Hematopoietic multipotent progenitor cell treated with erythropoietin and hydrocortisone succinate and interleukin-3 and kit ligand, for 8 days (in vitro differentiated cells): ENCODE results near the gene TMEM163.
"Not testable (repeated sequence)": the region's sequence is repeated elsewhere in the genome, so short reads cannot be mapped to it uniquely, and the experiment has no call there.

Experiments used
- DNase-seq: peaks from one replicate; pipeline ENCODE4 v3.0.0-alpha.2; 2015

TMEM163 gene

DNA sequence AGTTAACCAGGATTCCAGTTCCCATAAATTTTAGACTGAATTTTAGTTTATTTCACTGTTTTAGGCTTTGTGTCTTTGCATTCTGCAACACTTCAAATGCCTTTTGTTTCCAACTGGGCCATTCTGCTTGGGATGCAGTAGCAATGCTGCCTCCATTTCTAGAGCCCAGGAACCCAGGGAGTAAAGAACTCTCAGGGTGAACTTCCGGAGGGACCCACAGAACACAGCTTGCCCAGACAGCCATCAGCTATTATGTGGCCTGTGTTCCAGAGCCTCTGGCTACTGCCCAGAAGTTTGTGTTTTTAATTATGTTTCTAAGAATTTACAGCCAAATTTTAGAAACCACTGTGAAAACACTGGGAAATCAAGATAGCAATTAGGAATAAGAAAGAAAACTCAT is 145.1 kb downstream of the TMEM163 start:
- no peak for DNase-seq

DNA sequence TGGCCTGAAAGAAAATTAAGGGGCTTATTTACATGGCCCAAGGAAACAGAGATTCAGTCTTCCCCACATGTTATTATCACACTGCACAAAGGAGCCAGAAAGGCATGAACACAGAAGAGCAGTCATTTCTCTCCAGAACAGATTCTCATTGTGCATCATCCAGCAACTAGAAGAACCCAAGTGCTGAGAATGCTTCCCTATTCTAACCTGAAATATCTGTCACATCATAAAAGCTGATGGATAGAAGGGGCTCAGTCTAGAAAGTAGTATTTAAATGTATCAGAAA is 145.8 kb downstream of the TMEM163 start:
- no peak for DNase-seq

DNA sequence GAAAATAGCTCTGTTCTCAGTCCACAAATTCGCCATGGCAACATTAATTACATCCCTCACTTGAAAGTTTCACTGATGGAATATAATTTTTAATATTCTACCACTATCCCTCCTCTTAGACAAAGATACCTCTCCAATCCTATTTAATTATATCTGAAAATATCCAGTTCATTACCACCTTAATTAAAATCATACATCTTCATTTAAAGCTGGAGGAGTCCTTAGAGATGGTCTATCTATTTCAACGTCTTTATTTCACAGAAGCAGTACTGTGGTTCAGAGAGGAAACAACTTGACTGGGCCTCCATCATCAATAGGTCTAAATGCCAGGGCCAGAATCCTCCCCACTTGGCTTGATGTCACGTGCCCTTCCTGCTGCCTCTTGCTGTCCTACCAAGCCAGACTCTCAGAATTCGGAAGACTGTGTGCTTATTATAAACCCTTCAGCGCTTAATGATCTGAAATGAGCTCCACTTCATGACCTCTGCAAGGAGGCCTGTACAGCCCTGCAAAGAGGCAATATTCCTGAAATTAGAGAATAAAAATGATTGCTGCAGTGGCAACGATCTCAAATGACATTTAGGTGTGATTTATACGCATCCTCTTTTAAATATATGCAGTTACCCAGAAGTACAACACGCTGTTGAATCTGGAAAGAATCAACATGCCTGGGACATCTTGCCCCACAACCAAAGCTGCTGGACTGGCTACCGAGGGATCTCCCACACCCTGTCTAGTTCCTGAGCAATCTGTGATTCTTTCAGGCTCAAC is 146.3 kb downstream of the TMEM163 start:
- DNase-seq = no peak

DNA sequence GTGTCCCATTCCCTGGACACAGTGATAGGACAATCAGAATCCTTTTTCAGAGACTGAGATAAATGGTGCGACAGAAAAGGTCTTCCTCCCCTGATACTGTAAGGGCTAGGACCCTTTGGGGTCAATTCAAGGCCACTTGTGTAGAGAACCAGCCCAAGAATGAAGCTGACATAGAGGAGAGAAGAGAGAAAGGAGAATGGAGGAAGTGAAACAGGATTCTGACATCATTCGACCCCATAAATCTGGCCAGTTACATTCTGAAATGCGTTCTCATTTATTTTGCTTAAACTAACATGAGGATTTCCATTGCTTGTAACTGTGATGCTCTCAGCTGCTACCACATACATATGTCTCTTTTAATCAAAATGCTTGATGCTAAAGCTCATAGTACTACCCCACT is 148.1 kb downstream of the TMEM163 start:
- DNase-seq = no peak

DNA sequence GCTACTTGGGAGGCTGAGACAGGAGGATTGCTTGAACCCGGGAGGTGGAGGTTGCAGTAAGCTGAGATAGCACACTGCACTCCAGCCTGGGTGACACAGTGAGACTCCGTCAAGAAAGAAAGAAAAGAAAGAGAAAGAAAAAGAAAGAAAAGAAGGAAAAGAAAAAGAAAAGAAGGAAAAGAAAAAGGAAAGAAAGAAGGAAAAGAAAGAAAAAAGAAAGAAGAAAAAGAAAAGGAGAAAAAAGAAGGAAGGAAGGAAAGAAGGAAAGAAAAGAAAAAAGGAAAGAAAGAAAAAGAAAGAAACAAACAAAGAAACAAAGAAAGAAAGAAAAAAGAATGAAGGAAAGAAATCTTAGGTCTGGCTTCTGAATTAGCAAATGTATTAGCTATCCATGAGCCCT is 150.4 kb downstream of the TMEM163 start:
- no peak for DNase-seq

DNA sequence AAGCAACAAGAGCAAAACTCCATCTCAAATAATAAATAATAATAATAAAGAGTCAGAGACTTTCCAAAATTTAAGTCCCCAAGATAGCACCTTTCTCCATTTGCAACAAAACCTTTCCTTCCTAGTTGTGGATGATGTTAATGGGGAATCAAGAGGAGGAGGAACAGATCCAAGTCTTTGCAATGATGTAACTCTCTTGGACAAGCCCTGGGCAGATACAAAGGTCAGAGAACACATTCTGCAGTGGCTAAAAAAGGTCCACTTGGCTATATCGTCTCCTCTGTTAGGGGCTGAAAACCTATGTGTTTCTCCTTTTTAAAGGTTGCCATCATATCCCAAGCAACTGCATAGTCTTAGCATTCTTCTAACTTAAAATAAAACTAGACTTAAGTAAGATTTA is 151.1 kb downstream of the TMEM163 start:
- DNase-seq = no peak

DNA sequence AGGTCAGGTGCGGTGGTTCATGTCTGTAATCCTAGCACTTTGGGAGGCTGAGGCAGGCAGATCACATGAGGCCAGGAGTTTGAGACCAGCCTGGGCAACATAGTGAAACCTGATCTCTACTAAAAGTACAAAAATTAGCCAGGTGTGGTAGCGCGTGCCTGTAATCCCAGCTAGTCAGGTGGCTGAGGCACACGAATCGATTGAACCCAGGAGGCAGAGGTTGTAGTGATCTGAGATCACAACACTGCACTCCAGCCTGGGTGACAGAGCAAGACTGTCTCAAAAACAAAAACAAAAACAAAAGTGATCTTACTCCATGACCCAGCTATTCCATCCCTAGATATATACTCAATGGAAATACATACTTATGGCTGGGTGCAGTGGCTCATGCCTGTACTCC is 153.8 kb downstream of the TMEM163 start:
- DNase-seq = not testable (repeated sequence)

DNA sequence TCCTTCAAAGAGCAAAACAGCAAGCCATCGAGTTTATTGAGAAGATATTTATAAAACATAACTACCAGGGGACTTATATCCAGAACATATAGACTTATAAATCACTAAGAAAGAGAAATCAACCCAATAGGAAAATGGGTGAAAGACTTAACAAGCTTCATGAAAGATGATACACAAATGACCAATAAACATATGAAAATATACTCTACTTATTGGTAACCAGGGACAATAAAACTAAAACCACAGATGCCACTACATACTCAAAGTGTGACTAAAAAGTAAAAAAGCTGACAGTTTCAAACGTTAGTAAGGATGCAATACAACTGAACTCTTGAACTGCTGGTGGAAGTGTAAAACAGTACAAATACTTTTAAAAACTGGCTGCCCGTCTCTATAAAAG is 154.3 kb downstream of the TMEM163 start:
- no peak for DNase-seq

DNA sequence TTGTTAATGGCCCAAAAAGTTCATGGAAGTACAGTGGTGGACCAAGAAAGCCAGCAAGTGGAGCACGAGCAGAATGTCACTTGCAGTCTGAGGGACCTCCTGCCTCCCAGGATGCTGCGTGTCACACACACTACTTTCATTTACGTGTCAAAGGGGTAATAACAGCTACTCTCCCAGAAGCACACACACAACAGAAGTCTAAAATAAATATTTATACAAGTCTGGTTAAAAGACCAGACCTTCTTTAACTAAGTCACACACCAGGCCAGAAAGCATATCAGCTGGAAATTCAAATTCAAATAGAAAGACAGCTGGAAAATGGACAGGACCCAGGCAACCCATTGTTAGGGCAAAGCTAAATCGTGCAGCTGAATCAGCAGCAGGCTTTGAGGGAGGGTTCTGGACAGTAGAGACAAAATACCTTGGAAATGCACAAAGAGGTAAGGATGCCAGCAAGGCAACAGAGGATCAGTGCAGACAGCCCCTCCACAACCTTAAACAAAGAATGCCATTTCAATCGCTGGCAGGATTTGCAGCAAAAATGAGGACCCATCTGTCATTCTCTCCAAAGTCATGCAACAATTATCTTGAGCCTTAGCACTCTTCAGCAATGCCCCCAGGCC is 160.5 kb downstream of the TMEM163 start:
- no peak for DNase-seq

DNA sequence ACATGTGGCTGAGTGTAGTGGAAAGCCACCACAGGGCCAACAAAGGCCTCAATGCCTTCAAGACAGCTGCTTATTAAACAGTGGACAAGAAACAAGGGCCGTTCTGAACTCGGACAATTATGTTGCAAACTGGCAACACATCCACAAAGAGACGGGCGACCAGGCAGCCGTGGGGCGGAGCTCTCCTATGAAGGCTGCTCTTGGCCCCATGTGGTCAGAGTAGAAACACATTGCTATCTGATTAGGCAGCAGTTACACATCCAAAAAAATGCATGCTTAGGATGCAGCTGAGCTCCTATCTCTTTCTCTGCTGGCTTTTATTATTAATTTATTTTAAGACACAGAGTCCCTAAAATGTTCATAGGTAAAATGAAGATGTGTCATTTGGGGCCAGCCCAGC is 163.4 kb downstream of the TMEM163 start:
- no peak for DNase-seq

DNA sequence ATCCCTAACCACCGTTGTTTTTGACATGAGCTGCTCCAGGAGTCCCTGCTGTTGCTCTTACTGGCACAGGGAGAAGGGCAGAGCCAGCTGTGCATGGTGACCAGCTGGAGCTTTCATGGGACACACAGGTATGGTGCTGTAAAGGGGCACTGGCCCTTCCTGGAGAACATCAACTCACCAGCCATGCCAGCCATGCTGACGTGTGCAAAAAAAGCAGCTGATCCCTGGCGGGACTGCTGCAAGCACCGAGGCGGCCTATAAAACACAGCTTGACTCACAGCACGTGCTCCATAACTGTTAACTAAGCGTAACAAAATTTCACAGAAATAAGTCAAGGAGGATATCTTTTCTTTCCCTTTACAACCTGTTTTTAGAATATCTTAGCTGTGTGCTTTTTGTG is 165.1 kb downstream of the TMEM163 start:
- DNase-seq = no peak

DNA sequence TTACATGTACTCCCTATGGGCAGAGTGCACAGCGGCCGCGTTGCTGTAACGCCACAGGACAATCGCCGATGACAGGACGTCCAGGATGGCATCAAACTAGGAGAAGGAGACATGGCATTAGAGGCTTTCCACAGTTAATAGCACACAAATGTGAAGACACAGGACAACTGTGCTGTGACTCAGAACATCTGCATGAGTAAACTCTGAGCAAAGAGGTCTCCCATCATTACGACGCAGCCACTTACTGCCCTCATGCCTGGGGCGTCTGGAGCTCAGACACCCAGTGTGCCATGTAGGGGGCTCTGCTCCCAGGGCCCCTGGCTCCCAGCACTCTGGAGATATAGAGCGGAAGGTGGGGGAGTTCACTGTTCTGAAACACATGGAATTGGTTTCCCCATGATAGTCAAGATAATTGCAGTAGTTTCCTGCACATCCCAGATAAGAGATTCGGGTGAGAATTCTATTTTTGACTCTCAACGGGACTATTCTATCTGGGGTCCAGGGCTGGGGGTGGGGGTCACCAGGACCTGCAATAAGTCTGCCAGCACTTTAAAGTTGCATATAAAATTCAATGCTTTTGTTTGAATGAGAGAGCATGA is 168.1 kb downstream of the TMEM163 start:
- peak; percentile 2 for DNase-seq

DNA sequence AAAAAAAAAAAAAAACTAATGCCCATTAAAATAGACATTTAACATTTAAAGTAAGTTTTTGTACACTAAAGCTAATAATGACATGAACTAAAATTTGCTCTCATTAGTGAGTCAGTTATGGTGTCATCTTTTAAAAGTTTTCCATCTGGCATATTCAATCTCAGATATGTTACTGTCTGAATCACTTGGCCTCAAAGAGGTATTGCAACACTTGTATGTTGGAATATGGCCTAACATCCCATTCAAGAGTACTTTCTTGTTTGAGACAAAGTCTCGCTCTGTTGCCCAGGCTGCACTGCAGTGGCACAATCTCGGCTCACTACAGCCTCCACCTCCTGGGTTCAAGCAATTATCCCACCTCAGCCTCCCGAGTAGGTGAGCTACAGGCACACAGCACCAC is 169.7 kb downstream of the TMEM163 start:
- no peak for DNase-seq

DNA sequence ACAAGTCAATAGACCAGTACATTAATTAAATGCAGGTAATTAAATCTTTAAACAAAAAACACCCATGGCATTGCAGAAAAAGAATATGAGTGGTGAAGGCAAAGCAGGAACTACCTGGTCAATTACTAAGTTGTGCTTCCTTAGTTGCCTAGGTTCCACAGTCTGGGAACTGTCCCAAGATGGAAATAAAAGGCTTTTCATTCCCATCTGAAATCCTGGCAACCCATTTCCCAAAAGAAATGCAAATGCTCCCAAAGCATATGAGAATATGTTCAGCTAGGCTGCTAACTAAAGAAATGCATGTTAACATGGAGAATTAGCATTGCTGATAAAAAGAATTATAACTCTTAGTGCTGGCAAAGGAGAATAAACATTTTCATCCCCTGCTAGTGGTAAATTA is 177.8 kb downstream of the TMEM163 start:
- no peak for DNase-seq

DNA sequence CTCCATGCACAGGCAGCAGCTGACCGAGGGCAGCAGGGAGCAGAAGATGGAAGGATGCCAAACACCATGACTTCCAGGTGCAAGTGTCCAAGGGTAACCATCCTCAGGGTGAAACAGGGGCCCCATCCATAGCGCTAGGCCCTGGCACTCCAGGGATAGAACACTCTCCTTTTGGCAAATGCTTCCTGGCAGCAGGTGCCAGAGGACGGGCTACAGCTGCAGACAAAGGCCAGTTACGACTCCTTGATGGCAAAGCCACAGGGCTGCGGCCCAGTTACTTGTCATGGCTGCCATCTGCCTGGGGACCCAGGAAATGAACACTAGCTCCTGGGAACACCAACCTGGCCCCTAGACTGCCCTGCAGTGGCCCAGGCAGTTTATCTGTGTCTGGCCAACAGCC is 178.8 kb downstream of the TMEM163 start:
- no peak for DNase-seq

DNA sequence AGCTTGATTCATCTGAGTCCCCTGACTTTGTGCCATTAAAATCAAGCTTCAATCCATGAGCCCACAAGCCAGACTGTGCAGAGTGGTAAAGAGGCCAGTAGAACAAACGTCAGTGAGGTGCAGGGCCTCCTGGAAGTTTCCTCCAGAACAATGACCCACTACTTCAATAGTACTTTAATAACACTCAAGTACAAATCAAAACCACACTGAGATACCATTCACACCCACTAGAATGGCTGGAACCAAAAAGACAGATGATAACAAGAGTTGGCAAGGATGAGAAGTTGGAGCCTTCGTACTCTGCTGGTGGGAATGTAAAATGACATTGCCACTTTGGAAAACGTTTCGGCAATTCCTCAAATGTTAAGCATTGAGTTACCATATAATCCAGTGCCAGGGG is 181.1 kb downstream of the TMEM163 start:
- no peak for DNase-seq

DNA sequence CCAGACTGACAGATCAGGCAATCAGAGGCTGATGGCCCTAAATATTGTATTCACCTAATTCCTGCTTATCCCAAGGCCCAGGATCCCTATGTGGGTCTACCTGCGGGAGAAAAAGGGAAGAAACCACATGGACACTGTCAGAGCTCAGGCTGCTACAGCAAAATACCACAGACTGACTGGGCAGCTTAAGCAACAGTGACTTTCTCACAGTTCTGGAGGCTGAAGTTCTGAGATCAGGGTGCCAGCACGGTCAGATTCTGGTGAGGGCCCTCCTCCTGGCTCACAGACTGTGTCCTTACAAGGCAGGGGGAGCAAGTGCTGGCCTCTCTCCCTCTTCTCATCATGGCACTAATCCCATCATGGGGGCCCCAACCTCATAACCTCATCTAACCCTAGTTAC is 181.7 kb downstream of the TMEM163 start:
- no peak for DNase-seq

DNA sequence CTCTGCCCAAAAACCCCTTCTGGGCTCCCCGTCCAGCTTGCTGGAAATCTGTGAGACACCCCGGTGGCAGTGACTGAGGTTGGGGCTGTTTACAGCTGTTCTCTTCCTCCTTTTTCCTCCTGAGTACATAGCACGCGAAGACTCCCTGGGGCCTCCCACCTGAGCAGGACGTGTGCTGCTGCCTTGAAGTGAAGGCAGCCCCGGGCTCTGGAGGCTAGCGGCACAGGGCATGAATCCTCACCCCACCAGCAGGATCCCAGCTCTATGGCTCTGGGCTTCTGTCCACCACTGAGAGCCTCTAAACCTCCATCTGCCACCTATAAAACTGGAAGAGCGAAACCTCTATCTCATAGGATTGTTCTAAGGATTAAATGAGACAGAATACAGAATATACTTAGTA is 182.5 kb downstream of the TMEM163 start:
- DNase-seq = no peak

DNA sequence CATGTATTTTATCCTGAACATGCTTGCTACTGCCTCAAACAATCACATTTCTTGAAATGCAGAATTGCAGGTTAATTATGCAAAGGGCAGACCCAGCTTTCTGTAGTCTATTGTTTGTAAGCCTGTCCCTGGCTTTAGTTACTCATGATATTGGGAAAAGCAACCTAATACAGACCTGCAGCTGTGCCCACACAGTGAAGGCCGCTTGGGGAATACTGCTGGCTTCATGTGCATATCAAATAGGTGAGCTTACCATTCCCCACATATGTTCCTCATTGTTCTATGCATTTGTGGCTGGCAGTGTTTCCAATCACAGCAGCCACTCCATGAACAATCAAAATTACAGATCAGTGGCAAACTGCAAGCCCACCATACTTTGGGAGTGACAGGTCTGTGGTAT is 186.3 kb downstream of the TMEM163 start:
- no peak for DNase-seq

DNA sequence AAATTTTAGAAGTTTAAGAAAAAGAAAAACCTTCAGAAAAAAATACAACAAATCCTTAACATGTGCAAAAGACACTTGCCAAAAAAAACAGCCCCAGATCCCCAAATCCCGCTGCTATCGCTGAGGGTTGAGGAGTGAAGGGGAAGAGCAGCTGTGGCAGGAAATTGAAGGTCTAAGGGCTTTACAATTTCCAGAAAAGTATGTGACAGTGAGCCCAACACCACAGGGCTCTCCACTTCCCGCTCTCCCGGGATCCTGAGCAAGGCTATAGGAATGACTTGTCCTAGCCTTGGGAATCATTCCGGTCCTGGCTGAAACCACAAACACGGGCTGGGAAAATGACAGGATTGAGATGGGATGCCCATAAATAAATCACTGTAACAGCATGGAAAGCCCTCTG is 191.4 kb downstream of the TMEM163 start:
- no peak for DNase-seq

DNA sequence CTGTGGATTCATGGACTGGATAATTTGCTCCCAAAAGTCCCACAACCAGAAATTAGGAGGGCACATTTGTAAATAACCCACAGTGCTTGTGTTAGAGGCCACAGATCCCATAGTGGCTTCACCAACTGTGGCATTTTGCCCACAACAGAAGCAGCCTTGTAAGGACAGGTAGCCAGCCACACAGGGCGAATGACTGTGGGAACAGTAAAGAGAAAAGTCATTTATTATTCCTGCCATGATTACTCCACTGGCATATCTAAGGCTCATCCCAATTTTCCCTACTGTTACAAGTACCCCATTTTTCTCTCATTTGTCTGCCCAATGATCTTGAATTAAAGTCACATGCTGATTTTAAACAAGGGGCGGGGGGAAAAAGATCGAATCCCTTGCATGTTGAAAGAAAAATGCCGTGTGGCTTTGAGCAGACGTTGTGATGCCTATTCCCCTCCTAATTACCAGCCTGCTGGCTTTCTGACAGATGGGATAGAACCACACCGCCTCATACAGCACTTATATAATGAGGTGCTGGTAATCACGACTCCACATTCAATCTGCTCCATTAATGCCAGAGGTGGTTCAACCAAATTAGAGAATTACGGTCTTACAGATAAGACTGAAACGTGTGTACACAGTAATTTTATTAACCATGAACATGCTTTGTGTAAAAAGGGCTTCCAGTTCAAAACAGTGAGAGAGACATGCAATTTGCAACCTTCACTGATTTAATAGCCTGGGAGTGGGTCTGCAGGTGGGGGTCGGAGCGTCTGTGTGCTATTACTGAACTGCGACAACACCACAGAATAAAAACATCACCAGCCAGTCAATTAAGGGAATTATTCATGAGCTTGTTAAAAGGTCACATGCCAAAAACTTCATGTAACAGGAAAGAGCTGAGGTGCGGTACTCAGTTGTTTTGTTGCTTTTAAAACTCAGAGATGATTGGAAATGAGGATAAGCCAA is 196.0 kb downstream of the TMEM163 start:
- DNase-seq = no peak

DNA sequence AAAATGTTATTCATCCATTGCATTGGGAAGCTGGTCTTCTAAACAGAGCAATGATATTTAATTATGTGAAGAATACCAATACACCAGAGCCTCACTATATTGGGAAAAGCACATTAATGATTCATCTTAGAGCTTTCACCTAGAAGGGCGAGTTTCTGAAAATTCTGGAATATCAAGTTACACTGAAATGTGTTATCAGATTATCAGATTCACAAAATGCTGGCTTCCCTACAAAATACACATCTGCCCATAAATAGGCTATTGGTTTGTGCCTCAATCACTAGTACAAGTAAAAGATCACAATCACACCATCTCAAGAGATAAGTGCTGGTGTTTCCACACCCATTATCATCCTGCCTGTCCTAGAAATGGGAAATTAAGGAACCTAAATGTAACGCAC is 200.7 kb downstream of the TMEM163 start:
- DNase-seq = no peak

DNA sequence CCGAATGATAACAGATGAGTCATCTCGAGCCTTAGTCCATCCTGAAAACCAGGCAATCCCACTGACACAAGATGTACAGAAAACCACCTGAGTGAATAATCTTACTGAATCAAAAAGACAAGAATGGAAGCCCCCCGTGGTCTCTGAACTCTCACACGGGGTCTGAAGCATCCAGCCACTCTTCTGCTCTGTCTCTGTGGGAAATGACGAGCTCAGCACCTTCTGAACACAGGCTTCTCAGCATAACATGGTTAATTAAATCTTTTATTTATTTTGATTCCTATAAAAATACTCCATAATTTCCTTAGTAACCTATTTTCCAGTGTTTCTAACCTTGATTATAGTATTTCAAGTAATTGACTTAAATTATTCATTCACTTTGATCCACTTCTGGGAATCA is 203.7 kb downstream of the TMEM163 start:
- DNase-seq = no peak

DNA sequence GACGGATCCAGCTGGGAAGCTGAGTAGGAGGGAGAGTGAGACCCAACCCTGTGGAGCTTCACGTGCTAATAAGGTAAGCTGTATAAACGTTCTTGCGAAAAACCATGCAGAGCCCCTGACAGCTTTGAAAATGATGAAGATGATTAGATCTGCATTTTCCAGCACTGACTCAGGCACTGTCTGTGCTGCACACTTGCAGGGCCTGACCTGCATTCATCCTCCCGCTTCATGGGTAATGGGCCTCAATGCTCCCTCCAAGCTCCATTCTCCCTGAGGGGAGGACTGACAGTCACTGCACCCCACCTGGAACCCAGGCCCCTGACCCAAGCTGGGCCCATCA is 205.4 kb downstream of the TMEM163 start:
- DNase-seq = no peak
